K562 (cell line): ENCODE results near the gene SUPT5H. TPM values are rescaled to one million over a fixed set of nuclear protein-coding genes. Genes with fewer than 3 reads are reported as not detected.

Experiments
- CXXC5 ChIP-seq: fragments of 250-450 bp; sonication (Bioruptor Pico); IDR thresholded peaks from 2 replicates; pipeline ENCODE4 v1.8.0; 2022; ENCODE audit warnings: inconsistent platforms, mild to moderate bottlenecking, moderate library complexity
- E2F6 ChIP-seq, 2 experiments: IDR thresholded peaks; 2 replicates each; pipeline ENCODE4 v1.6.1; 2011; ENCODE audit warnings: borderline replicate concordance in 1 of 2, control low read depth in 1 of 2, low read depth in 1 of 2, low read length in 1 of 2, mild to moderate bottlenecking in 1 of 2, mixed read lengths in 1 of 2, moderate library complexity in 1 of 2; ENCODE audit not compliant: insufficient read depth in 1 of 2, insufficient read length in 1 of 2, poor library complexity in 1 of 2, severe bottlenecking in 1 of 2; ENCODE audit errors: extremely low read depth in 1 of 2
- ETS1 ChIP-seq: conservative IDR thresholded peaks from 2 replicates; pipeline ENCODE4 v1.6.1; 2011; ENCODE audit warnings: low read depth, mild to moderate bottlenecking, low read length; ENCODE audit not compliant: control insufficient read depth
- FOXK2 ChIP-seq, 2 experiments: fragments of 450-650 bp; IDR thresholded peaks in 1 of 2; conservative IDR thresholded peaks in 1 of 2; 2 replicates each; pipeline ENCODE4 v1.6.1; 2016; ENCODE audit warnings: low read depth in 2 of 2, mild to moderate bottlenecking in 1 of 2
- HNRNPLL ChIP-seq: fragments of 200-400 bp; formaldehyde crosslinking; IDR thresholded peaks from 2 replicates; pipeline ENCODE4 v1.6.1; 2017; ENCODE audit warnings: low read length, low read depth, mild to moderate bottlenecking; ENCODE audit not compliant: poor library complexity, severe bottlenecking
- MAX ChIP-seq: sonication (generic); formaldehyde crosslinking; IDR thresholded peaks from 2 replicates; pipeline ENCODE4 v1.9.0; 2022; ENCODE audit warnings: mild to moderate bottlenecking, missing genetic modification reagents
- MXD1 ChIP-seq: fragments of 250-450 bp; sonication (Bioruptor Pico); IDR thresholded peaks from 2 replicates; pipeline ENCODE4 v1.8.0; 2021; ENCODE audit warnings: borderline replicate concordance, mild to moderate bottlenecking, moderate library complexity; ENCODE audit not compliant: poor library complexity, severe bottlenecking
- NR4A1 ChIP-seq, 2 experiments: fragments of 250-450 bp in 1 of 2; fragments of 450-650 bp in 1 of 2; sonication (Bioruptor Pico) in 1 of 2; IDR thresholded peaks; 2 replicates each; pipeline versions ENCODE4 v1.4.0 to v1.6.1; 2016 to 2020; ENCODE audit warnings: mild to moderate bottlenecking in 2 of 2, missing compliant biosample characterization in 1 of 2, missing genetic modification characterization in 1 of 2, moderate library complexity in 1 of 2
- STAT5A ChIP-seq: IDR thresholded peaks from 2 replicates; pipeline ENCODE4 v1.6.1; 2012; ENCODE audit warnings: low read length, inconsistent platforms, borderline replicate concordance
- TCF15 ChIP-seq: fragments of 250-450 bp; sonication (Bioruptor Pico); IDR thresholded peaks from 2 replicates; pipeline ENCODE4 v1.8.0; 2022; ENCODE audit warnings: moderate library complexity, mild to moderate bottlenecking, inconsistent platforms
- ZBTB33 ChIP-seq: sonication (generic); formaldehyde crosslinking; IDR thresholded peaks from 2 replicates; pipeline ENCODE4 v1.8.1; 2023; ENCODE audit warnings: mild to moderate bottlenecking, missing genetic modification reagents
- ZNF282 ChIP-seq: sonication (generic); formaldehyde crosslinking; IDR thresholded peaks from 2 replicates; pipeline ENCODE4 v1.8.1; 2023; ENCODE audit warnings: missing genetic modification reagents
- ZNF518B ChIP-seq: fragments of 250-450 bp; sonication (Bioruptor Pico); IDR thresholded peaks from 2 replicates; pipeline ENCODE4 v1.5.0; 2021; ENCODE audit warnings: mild to moderate bottlenecking, moderate library complexity
- ZNF717 ChIP-seq: fragments of 250-450 bp; sonication (Bioruptor Pico); IDR thresholded peaks from 2 replicates; pipeline ENCODE4 v1.5.0; 2021
- polyA plus RNA-seq, 8 experiments: library from polyadenylated mRNA; depleted of rRNA in 4 of 8; stranded (reverse) in 5 of 8; unstranded in 3 of 8; fragments of >200 nt; fragmentation: Nextera tagmentation in 2 of 8; fragmentation: Illumina TruSeq in 1 of 8; extraction: Ambion mirVana in 2 of 8; extraction: Trizol in 1 of 8; gene quantifications; 2 replicates each; pipeline versions ENCODE4 v1.2.1 to v1.2.3, GENCODE V29; 2011 to 2014; ENCODE audit warnings: inconsistent platforms in 1 of 8, missing spikeins in 1 of 8
- total RNA-seq, 7 experiments: library from RNA; depleted of rRNA in 6 of 7; stranded (reverse); fragments of >200 nt in 6 of 7; fragmentation: Illumina TruSeq in 2 of 7; extraction: Trizol in 2 of 7; gene quantifications; 2 replicates each; pipeline versions ENCODE4 v1.2.1 to v1.2.3, GENCODE V29; 2011 to 2021; ENCODE audit warnings: low replicate concordance in 1 of 7

SUPT5H gene
- total and polyA plus RNA-seq, 9 of the 15 experiments (the other 6 are each of a cell fraction or from before 2014, with no cell fraction given), result 13.3 to 85.9 (median 35.9) TPM

GRCh38 chr19:39506944-39507714, 61.7 kb downstream of the SUPT5H start (continued):
- TF ChIP-seq ZBTB33 (peak; percentile 83), CXXC5 (peak; percentile 99), HNRNPLL (peak; percentile 76), ETS1 (0 out of 2 replicates have a peak, but pooled peaks have one; percentile 5), FOXK2 (conservative IDR thresholded peaks at IDR 0.05 in 1 of 2, IDR thresholded peaks at IDR 0.05 in 1 of 2; ENCODE audit: low read depth in 2 of 2) (no peak), E2F6 (IDR thresholded peaks at IDR 0.05; ENCODE audit: borderline replicate concordance in 1 of 2, extremely low read depth in 1 of 2, insufficient read depth in 1 of 2, insufficient read length in 1 of 2, low read depth in 1 of 2, low read length in 1 of 2, poor library complexity in 1 of 2, severe bottlenecking in 1 of 2) (peak; percentile 100), NR4A1 (CRISPR knock-in tag; IDR thresholded peaks at IDR 0.05) (no peak), NR4A1 (tag; IDR thresholded peaks at IDR 0.05) (peak; percentile 57; the same call in 1 of the 2 replicates), ZNF717 (no peak), MXD1 (CRISPR knock-in tag) (peak; percentile 48), MAX (CRISPR knock-in tag) (peak; percentile 96), ZNF518B (CRISPR knock-in tag) (no peak), ZNF282 (CRISPR knock-in tag) (peak; percentile 95), TCF15 (CRISPR knock-in tag) (no peak), STAT5A (no peak)
